ENCODE data around the gene EPHB1. TPM values are rescaled to one million over a fixed set of nuclear protein-coding genes. Genes with fewer than 3 reads are reported as not detected.

The EPHB1 gene
- total RNA-seq, 1 experiment from 2014 or later = 2.8 TPM

- H3K27me3 ChIP-seq (ENCODE audit: insufficient read depth, low read length) = no peaks in the 10 kb centered on the region; the same call in 1 of the 2 replicates
- no peak for DNase-seq
- no peak overlapping the region for H4K8ac ChIP-seq (replicated peaks; ENCODE audit: insufficient read length, low read depth, low read length)
- no peak overlapping the region for H3K4me3 Mint-ChIP-seq
- H3K14ac ChIP-seq (ENCODE audit: insufficient read depth, low read length) = no peak overlapping the region
- H4K20me1 ChIP-seq (ENCODE audit: control insufficient read depth, insufficient read depth, insufficient read length) = no peaks in the 10 kb centered on the region
- no peak overlapping the region for H3T11ph ChIP-seq (ENCODE audit: low read length)
- H3K27ac Mint-ChIP-seq = no peak overlapping the region
- no peak overlapping the region for H3K56ac ChIP-seq (ENCODE audit: insufficient read length, low read depth, low read length)
- H2BK12ac ChIP-seq (ENCODE audit: insufficient read length, low read depth, low read length) = no peak overlapping the region
- no peak overlapping the region for H3K18ac ChIP-seq (ENCODE audit: insufficient read length, low read depth, low read length)
- H3K4me2 ChIP-seq (ENCODE audit: insufficient read depth, insufficient read length, low read length) = no peak overlapping the region
- no peak overlapping the region for H3K27ac ChIP-seq (ENCODE audit: insufficient read length, low read depth, low read length)
- TF ChIP-seq, protein P1, sequence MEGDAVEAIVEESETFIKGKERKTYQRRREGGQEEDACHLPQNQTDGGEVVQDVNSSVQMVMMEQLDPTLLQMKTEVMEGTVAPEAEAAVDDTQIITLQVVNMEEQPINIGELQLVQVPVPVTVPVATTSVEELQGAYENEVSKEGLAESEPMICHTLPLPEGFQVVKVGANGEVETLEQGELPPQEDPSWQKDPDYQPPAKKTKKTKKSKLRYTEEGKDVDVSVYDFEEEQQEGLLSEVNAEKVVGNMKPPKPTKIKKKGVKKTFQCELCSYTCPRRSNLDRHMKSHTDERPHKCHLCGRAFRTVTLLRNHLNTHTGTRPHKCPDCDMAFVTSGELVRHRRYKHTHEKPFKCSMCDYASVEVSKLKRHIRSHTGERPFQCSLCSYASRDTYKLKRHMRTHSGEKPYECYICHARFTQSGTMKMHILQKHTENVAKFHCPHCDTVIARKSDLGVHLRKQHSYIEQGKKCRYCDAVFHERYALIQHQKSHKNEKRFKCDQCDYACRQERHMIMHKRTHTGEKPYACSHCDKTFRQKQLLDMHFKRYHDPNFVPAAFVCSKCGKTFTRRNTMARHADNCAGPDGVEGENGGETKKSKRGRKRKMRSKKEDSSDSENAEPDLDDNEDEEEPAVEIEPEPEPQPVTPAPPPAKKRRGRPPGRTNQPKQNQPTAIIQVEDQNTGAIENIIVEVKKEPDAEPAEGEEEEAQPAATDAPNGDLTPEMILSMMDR (conservative IDR thresholded peaks at IDR 0.05) = no peak
- no peak overlapping the region for H3K9ac ChIP-seq (ENCODE audit: extremely low read depth, insufficient read length, low read length)
- H3K9me3 Mint-ChIP-seq = no peaks in the 10 kb centered on the region
- H2BK15ac ChIP-seq (ENCODE audit: low read depth, low read length) = no peak overlapping the region
- no peaks in the 10 kb centered on the region; the same call in 1 of the 2 replicates for H3K27me3 Mint-ChIP-seq (ENCODE audit: low read depth)
- no peaks in the 10 kb centered on the region for H3K23me2 ChIP-seq (ENCODE audit: insufficient read length, low read depth, low read length, poor library complexity, severe bottlenecking)
- H2BK120ac ChIP-seq (ENCODE audit: low read depth, low read length, poor library complexity, severe bottlenecking) = no peak overlapping the region
- H3K36me3 Mint-ChIP-seq (ENCODE audit: insufficient read depth in 1 of 3, low read depth in 3 of 3) = no peaks in the 10 kb centered on the region
- H3K4ac ChIP-seq (ENCODE audit: low read depth, low read length) = no peak overlapping the region
- H4K91ac ChIP-seq (ENCODE audit: insufficient read length, low read depth, low read length) = no peak overlapping the region
- H2AK5ac ChIP-seq (ENCODE audit: insufficient read length, low read length) = no peak overlapping the region
- no peaks in the 10 kb centered on the region for H3K9me3 ChIP-seq (ENCODE audit: control insufficient read depth, low read depth, low read length)
- no peaks in the 10 kb centered on the region for H3K4me1 Mint-ChIP-seq
- no peaks in the 10 kb centered on the region for H3K79me1 ChIP-seq (ENCODE audit: insufficient read depth, low read depth, low read length, poor library complexity, severe bottlenecking)
- H2BK20ac ChIP-seq (ENCODE audit: low read depth, low read length, poor library complexity, severe bottlenecking) = no peak overlapping the region
- no peak overlapping the region for H4K5ac ChIP-seq (ENCODE audit: insufficient read length, low read depth, low read length)
- no peaks in the 10 kb centered on the region for H3K4me1 ChIP-seq (ENCODE audit: insufficient read depth, low read length)
- no peak overlapping the region for H2BK5ac ChIP-seq (ENCODE audit: insufficient read length, low read length)
- no peaks in the 10 kb centered on the region for H3K79me2 ChIP-seq (ENCODE audit: insufficient read depth, low read length)
- no peak overlapping the region for H2AFZ ChIP-seq (ENCODE audit: low read length)
- H3K23ac ChIP-seq (ENCODE audit: insufficient read length, low read depth, low read length) = no peak overlapping the region
- WGBS (ENCODE audit: extremely low coverage, insufficient read length, low lambda C conversion rate) = no CpG with 5 or more reads among the region's 3 CpGs
Measured at GRCh38 chr3:135134684-135135075, 339.6 kb downstream of the EPHB1 start.

Data from H9 (cell line).